Measurements from ENCODE around the gene GOLGA8K.
"Not testable (repeated sequence)": the region's sequence is repeated elsewhere in the genome, so short reads cannot be mapped to it uniquely, and the experiment has no call there.

Gene GOLGA8K

GRCh38 chr15:32403192-32403591 lies at the start of gene GOLGA8K:
Gene GOLGA8K (minus strand): TSS chr15:32403292. CDS start chr15:32403194, 98 bp downstream.
- not testable (repeated sequence) for DNase-seq

- not testable (repeated sequence) for DNase-seq
Observed at GRCh38 chr15:32440445-32440977, 37.4 kb upstream of the GOLGA8K start.

- not testable (repeated sequence) for DNase-seq
Observed at GRCh38 chr15:32434102-32434963, 31.2 kb upstream of the GOLGA8K start.

- not testable (repeated sequence) for DNase-seq
Observed at GRCh38 chr15:32427635-32428034, 24.5 kb upstream of the GOLGA8K start.

GRCh38 chr15:32426511-32426910 lies 23.4 kb upstream of the GOLGA8K start:
- DNase-seq = not testable (repeated sequence)

- DNase-seq = not testable (repeated sequence)
Observed at GRCh38 chr15:32407903-32408302, 4.8 kb upstream of the GOLGA8K start.

- not testable (repeated sequence) for DNase-seq
Observed at GRCh38 chr15:32396522-32396921, 6.6 kb downstream of the GOLGA8K start.

- not testable (repeated sequence) for DNase-seq
Observed at GRCh38 chr15:32394745-32395144, 8.3 kb downstream of the GOLGA8K start.

GRCh38 chr15:32388050-32388648 lies 14.9 kb downstream of the GOLGA8K start:
- not testable (repeated sequence) for DNase-seq

- DNase-seq = not testable (repeated sequence)
Observed at GRCh38 chr15:32385823-32386495, 17.1 kb downstream of the GOLGA8K start.

GRCh38 chr15:32374185-32374584 lies 28.9 kb downstream of the GOLGA8K start:
- DNase-seq = not testable (repeated sequence)

- not testable (repeated sequence) for DNase-seq
Observed at GRCh38 chr15:32373707-32374106, 29.4 kb downstream of the GOLGA8K start.

- DNase-seq = not testable (repeated sequence)
Observed at GRCh38 chr15:32372075-32372474, 31.0 kb downstream of the GOLGA8K start.

- not testable (repeated sequence) for DNase-seq
Observed at GRCh38 chr15:32370526-32370925, 32.6 kb downstream of the GOLGA8K start.

- not testable (repeated sequence) for DNase-seq
Observed at GRCh38 chr15:32370064-32370463, 33.0 kb downstream of the GOLGA8K start.

- DNase-seq = not testable (repeated sequence)
Observed at GRCh38 chr15:32366492-32366891, 36.6 kb downstream of the GOLGA8K start.

- not testable (repeated sequence) for DNase-seq
Observed at GRCh38 chr15:32365955-32366354, 37.1 kb downstream of the GOLGA8K start.

- not testable (repeated sequence) for DNase-seq
Observed at GRCh38 chr15:32364944-32365343, 38.1 kb downstream of the GOLGA8K start.

- not testable (repeated sequence) for DNase-seq
Observed at GRCh38 chr15:32363449-32363848, 39.6 kb downstream of the GOLGA8K start.

- not testable (repeated sequence) for DNase-seq
Observed at GRCh38 chr15:32361662-32362061, 41.4 kb downstream of the GOLGA8K start.

- DNase-seq = not testable (repeated sequence)
Observed at GRCh38 chr15:32358462-32358861, 44.6 kb downstream of the GOLGA8K start.

GRCh38 chr15:32356909-32357308 lies 46.2 kb downstream of the GOLGA8K start:
- DNase-seq = not testable (repeated sequence)

GRCh38 chr15:32352748-32353147 lies 50.3 kb downstream of the GOLGA8K start:
- not testable (repeated sequence) for DNase-seq
